HL-60 (cell line): Measurements from ENCODE around the gene ORC5.
"Not testable (repeated sequence)": the region's sequence is repeated elsewhere in the genome, so short reads cannot be mapped to it uniquely, and the experiment has no call there.

Experiments used
- DNase-seq, 2 experiments: peaks; one replicate each; pipeline ENCODE4 v3.0.0-alpha.2; 2010 to 2020; ENCODE audit warnings: low read depth in 1 of 2, low spot score in 1 of 2
- H3K27ac ChIP-seq: fragments of 250-450 bp; sonication (Bioruptor Pico); replicated peaks from 2 replicates; pipeline ENCODE4 v1.5.1; 2020; ENCODE audit warnings: mild to moderate bottlenecking, moderate library complexity
- H3K27me3 ChIP-seq: fragments of 250-450 bp; sonication (Bioruptor Pico); 2 replicates; pipeline ENCODE4 v1.5.1; 2021; ENCODE audit warnings: mild to moderate bottlenecking, moderate library complexity; ENCODE audit not compliant: insufficient read depth, poor library complexity, severe bottlenecking
- H3K4me3 ChIP-seq: replicated peaks from 2 replicates; pipeline ENCODE4 v1.5.1; 2011; ENCODE audit warnings: mild to moderate bottlenecking, control low read depth, low read length; ENCODE audit not compliant: insufficient read depth
- GABPA ChIP-seq: IDR thresholded peaks from 2 replicates; pipeline ENCODE4 v1.6.1; 2012; ENCODE audit warnings: low read depth
- POLR2AphosphoS5 ChIP-seq: IDR thresholded peaks from 2 replicates; pipeline ENCODE4 v1.6.1; 2012; ENCODE audit warnings: low read depth
- REST ChIP-seq: IDR thresholded peaks from 2 replicates; pipeline ENCODE4 v1.6.1; 2012; ENCODE audit warnings: low read depth; ENCODE audit not compliant: insufficient replicate concordance
- SPI1 ChIP-seq: IDR thresholded peaks from 2 replicates; pipeline ENCODE4 v1.6.1; 2012; ENCODE audit warnings: low read depth, mild to moderate bottlenecking, borderline replicate concordance
- TF ChIP-seq, protein P1 (sequence below): IDR thresholded peaks from one replicate; pipeline ENCODE4 v1.5.1; 2011; ENCODE audit warnings: low read length, control low read depth, inconsistent platforms; ENCODE audit not compliant: insufficient read depth

The ORC5 gene

GRCh38 chr7:104185346-104185745, 22.5 kb downstream of the ORC5 start:
- TF ChIP-seq, protein P1, sequence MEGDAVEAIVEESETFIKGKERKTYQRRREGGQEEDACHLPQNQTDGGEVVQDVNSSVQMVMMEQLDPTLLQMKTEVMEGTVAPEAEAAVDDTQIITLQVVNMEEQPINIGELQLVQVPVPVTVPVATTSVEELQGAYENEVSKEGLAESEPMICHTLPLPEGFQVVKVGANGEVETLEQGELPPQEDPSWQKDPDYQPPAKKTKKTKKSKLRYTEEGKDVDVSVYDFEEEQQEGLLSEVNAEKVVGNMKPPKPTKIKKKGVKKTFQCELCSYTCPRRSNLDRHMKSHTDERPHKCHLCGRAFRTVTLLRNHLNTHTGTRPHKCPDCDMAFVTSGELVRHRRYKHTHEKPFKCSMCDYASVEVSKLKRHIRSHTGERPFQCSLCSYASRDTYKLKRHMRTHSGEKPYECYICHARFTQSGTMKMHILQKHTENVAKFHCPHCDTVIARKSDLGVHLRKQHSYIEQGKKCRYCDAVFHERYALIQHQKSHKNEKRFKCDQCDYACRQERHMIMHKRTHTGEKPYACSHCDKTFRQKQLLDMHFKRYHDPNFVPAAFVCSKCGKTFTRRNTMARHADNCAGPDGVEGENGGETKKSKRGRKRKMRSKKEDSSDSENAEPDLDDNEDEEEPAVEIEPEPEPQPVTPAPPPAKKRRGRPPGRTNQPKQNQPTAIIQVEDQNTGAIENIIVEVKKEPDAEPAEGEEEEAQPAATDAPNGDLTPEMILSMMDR = no peak
- TF ChIP-seq GABPA = no peak
- TF ChIP-seq POLR2AphosphoS5 = no peak
- TF ChIP-seq REST = no peak
- no peak for TF ChIP-seq SPI1
- no peaks in the 10 kb centered on the region for H3K27me3 ChIP-seq
- no peak for DNase-seq
- H3K27ac ChIP-seq = no peak overlapping the region
- no peak overlapping the region for H3K4me3 ChIP-seq

- TF ChIP-seq, protein P1 = no peak
- TF ChIP-seq GABPA = no peak
- no peak for TF ChIP-seq REST
- no peak for TF ChIP-seq POLR2AphosphoS5
- TF ChIP-seq SPI1 = no peak
- no peak overlapping the region for H3K27ac ChIP-seq
- DNase-seq = no peak
Measured at GRCh38 chr7:104179178-104179577, 28.6 kb downstream of the ORC5 start.

GRCh38 chr7:104177565-104178083, 30.2 kb downstream of the ORC5 start:
- not testable (repeated sequence) for DNase-seq, H3K4me3 ChIP-seq, H3K27ac ChIP-seq, H3K27me3 ChIP-seq

More at GRCh38 chr7:104179178-104179577, 28.6 kb downstream of the ORC5 start:
- Histone ChIP-seq H3K27me3 (no peaks in the 10 kb centered on the region), H3K4me3 (no peak overlapping the region)

DNA sequence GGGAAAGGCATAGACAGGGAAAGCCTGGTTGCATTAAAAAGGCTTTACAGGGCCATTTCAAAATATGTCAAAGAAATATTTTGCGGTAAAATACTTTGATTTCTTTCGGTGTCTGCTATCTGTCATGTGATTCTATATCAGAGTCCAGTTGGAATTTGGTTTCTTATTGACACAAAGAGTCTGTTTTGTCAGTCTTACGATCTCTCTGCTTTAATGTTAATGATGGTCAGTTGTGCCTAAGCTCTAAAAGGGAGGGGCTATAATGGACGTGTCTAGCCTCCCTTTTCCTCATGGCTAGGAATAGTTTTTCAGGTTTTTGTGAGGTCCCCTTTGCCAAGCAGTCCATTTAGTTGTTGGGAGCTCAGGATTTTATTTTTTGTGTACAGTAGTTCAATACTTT, 31.5 kb downstream of the ORC5 start:
- Histone ChIP-seq H3K27me3 (no peaks in the 10 kb centered on the region), H3K27ac (no peak overlapping the region), H3K4me3 (no peak overlapping the region)
- no peak for DNase-seq
- TF ChIP-seq POLR2AphosphoS5 (no peak), REST (no peak), GABPA (no peak), SPI1 (no peak)
- TF ChIP-seq, protein P1 = no peak
